ENCODE data around the gene HS3ST3A1.
"Not testable (repeated sequence)": the region's sequence is repeated elsewhere in the genome, so short reads cannot be mapped to it uniquely, and the experiment has no call there.

HS3ST3A1 gene

GRCh38 chr17:13534946-13535345 is 66.8 kb downstream of the HS3ST3A1 start:
- DNase-seq: no peak

GRCh38 chr17:13531721-13532120 is 70.0 kb downstream of the HS3ST3A1 start:
- DNase-seq: no peak

GRCh38 chr17:13525876-13526275 is 75.9 kb downstream of the HS3ST3A1 start:
- DNase-seq: no peak

DNA sequence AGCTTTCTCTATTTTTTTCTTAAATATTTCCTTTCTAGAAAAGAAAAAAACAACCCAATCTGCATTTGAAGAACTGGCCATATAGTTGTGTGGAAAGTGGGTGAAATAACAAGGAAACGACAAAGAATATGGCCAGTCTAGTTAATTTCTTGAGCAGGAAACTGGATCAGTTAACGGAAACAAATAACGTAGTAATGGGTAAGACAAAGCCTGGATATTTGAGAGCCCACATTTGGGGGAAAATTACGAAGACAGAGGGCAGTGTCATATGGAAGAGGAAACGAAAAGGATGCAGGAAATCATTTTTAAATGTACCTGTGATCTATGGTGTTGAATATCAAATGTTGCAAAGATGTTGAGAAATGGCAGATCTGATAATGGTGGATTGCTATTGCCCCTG is 78.6 kb downstream of the HS3ST3A1 start:
- DNase-seq: no peak

- DNase-seq: no peak
These were observed 79.0 kb downstream of the HS3ST3A1 start for GRCh38 chr17:13522749-13523148.

DNA sequence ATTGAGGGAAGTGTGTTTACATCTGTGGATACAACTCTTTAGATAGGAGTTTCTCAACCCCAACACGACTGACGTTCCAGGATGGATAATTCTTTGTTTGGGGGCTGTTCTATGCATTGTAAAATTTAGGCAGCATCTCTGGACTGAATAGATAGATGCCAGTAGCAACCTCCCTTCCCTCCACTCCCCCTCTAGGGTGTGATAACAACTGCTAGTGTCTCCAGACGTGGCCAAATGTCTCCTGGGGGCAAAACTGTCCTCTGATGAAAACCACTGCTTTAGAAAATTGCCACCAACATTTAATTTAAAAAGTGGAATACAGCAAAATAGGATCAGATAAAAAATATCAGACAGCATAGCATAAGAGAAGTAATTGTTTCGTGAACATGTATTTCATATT is 79.9 kb downstream of the HS3ST3A1 start:
- DNase-seq: no peak

DNA sequence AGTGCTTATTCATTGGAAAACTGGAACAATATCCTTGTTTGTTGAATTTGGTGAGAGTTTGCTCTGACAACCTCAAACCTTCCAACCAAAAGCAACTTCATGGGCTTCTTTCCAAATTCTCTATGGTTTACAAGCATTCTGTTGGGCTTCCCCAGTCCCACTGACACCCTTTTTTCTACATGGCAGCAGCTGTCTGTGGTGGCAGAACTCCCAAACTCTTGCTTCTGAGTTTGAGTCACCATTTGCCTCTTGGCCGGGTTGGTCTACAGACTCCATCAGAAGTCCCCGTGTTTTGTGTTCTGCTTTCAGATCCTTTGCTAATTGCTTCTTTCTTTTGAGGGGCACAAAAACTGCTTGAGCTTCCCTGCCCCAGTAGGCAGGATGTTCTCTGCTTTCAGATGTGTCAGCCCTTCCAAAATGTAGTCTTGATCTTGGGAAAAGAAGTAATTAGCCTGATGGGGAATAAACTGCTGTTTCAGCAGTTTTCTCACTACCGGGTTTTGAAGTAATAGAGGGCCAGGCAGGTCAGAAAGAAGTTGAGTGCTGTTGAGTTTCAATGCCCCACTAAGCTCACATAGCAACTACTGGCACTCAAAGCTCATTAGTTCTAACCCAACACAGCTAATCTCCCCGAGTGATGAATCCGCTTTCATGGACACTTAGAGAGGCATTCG is 80.7 kb downstream of the HS3ST3A1 start:
- no peak for DNase-seq

DNA sequence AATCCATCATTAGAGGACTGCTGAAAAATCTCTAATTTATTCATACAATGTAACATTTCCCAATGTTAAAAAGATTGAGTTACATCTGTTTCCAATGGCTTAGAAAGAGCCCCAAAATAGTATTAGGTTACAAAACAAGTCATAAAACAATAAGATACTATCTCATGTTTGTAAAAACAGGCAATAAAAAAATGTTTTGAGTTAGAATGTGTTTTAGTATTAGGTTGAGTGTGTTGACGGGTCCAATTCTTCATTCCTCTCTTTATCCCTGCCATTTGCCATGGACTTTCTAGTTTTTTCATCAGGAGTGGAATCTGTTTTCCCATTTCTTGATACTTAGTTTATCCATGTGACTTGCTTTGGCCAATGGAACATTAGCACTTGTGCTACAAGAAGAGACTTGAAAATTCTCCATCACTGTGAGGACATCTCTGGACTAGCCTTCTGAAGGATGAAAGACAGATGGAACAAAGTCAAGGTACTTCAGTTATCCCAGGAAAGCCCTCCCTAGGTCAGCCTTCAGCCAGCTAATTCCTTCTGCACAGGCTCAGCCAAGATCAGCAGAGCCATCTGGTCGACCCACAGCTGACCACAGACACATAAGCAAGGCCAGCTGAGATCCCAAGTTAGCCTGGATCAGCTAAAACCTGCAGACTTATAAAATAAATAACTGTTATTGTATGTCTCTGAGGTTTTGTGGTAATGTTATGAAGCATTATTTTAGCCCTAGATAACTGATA is 83.3 kb downstream of the HS3ST3A1 start:
- no peak for DNase-seq

DNA sequence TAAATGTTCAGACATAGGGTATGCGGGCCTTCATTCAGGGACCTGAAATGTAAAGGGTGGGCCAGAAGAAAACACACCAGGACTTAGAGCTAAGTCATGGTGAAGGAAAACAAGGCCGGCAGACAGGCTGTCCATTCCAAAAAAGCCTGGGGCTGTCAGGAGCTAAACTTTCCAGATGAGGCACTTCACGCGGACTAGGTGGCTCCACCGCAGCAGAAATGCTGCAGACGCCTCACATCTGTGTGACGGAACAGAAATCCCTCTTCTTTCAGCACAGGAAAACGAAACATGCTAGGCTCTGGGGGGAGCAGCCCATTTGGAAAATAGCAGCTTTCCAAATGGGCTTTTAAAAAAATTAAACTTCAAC is 88.7 kb downstream of the HS3ST3A1 start:
- DNase-seq: no peak

DNA sequence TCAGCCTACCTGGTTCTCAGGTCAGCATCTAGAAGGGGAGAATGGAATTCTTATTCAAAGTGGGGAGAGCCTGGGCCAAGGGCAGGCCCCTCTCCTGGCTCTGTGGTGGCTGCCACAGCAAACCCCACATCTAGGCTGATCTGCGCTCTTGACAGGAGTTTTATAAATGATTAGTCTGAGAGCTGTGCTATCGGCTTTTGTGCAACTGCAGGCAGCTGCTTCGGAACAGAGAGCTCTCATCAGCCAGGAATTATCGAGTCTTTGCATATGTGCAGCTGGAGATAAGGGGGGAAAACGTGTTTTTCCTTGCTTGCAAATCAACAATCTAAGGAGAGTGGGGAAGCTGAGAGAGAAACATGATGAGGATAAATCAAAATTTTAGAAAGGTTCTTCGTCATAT is 91.7 kb downstream of the HS3ST3A1 start:
- DNase-seq: no peak

DNA sequence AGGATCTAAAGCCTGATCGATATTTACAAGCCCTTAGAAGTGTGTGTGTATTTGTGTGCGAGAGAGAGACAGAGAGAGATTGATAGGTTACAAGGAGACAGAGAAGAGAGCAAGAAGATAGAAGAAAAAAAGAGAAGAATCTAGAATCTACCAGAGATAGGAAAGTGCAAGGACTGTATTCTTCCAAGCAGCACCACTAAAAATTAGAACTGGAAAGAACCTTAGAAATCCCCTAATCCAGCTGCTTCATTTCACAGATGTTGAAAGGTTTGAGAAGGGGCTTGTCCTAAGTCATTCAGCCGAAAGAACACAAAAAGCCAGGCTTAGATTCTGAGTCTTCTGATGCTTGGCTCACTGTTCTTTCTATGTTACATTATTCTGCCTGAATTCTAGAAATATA is 92.2 kb downstream of the HS3ST3A1 start:
- DNase-seq: no peak

DNA sequence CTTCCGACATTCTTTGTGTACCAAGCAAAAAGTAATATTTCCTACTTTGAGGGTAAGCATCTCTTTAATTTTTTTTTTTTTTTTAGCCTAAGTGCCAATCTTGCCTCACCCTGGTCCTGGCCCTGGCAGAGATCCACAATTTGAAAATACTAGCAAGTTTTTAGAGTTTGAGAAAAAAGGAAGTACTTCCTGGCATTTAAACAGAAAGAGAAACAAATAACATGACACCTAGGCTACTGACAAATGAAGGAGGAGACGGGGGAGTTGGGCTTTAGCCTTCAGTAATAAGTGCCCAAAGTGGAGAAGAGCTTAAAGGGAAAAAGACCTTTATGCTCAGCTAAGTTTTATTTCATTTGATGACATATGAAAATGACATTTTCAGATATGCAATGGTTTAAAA is 92.8 kb downstream of the HS3ST3A1 start:
- no peak for DNase-seq

GRCh38 chr17:13503526-13503925 is 98.2 kb downstream of the HS3ST3A1 start:
- no peak for DNase-seq

DNA sequence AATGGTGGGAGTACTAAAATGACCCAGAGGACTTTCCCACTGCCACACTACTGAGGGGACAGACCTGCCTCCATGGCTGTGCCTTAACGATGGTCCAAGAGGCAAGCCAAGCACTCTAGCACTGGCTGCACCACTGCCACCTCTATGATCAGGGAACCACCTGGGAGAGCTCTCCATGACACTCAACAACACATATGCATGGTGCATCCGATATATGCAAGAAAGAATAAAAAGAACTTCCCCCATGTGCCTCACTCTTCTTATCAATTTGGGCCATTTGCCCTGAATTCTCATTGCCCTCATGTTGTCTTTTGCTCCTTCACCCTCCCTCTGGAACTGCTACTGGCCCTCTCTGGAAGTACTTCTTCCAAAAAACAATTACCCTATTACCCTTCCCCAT is 99.5 kb downstream of the HS3ST3A1 start:
- no peak for DNase-seq

DNA sequence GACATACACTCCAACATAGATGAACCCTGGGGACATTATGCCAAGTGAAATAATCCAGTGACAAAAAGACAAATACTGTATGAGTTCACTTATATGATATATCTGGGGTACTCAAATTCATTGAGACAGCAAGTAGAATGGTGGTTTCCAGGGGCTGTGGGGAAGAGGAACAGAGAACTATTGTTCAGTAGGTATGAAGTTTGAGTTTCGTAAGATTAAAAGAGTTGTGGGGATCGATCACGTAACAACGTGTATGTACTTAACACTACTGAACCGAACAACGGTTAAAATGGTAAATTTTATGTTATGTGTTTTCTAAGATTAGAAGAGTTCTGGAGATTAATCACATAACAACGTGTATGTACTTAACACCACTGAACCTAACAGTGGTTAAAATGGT is 100.8 kb downstream of the HS3ST3A1 start:
- DNase-seq: no peak

DNA sequence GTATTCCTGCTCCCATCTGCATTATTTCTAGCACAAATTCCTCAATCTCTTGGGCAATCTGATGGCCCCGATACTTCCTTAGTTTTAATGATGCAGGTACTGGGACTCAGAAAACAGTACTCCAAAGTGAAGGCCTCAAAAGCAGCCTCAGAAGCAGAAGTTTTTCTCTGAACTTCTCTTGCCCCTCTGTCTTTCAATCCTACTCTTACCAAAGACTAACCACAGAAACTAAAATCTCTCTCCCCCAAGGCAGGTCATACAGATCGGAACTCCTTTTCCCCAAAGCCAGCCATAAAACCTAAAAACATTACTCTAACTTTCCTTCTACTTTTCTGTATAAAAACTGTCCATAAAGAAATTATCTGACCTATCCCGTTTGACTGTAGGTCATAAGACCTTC is 103.5 kb downstream of the HS3ST3A1 start:
- DNase-seq: no peak

- not testable (repeated sequence) for DNase-seq
These were observed 105.1 kb downstream of the HS3ST3A1 start for GRCh38 chr17:13496553-13497056.

DNA sequence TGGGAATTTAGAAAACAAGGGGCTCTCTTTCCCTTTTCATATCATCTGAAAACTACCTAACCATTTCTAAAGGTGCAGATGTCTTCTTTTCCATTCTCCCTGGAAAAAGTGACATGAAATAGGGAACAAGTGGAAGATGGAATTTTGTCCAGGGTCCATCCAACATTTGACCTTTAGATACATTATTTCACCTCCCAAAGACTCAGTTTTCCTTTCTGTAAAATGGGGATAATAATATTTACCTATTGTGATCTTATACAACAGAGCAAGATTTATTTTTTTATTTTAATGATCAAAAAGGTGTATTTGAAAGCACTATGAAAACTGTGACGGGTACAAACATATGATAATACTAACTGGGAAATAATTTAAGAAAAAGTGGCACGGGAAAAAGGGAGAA is 106.3 kb downstream of the HS3ST3A1 start:
- no peak for DNase-seq

DNA sequence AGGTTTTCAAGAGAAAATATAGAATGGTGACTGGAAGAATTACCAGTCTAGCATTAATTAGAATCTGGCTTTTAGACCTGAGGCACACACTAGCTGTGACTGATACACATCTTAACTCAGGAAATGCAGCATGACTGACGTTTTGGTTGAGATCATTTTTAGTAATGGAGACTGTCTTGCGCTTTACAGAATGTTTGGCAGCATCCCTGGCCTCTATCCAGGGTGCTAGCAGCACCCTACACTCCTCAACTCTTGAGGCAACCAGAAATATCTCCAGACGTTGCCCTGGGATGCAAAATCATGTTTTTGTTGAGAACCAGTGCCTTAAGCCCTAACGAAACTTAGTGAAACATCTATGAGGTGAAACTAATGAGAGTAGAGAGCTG is 109.0 kb downstream of the HS3ST3A1 start:
- DNase-seq: no peak

GRCh38 chr17:13491916-13492736 is 109.6 kb downstream of the HS3ST3A1 start:
- no peak for DNase-seq

GRCh38 chr17:13491491-13491890 is 110.2 kb downstream of the HS3ST3A1 start:
- DNase-seq: no peak

DNA sequence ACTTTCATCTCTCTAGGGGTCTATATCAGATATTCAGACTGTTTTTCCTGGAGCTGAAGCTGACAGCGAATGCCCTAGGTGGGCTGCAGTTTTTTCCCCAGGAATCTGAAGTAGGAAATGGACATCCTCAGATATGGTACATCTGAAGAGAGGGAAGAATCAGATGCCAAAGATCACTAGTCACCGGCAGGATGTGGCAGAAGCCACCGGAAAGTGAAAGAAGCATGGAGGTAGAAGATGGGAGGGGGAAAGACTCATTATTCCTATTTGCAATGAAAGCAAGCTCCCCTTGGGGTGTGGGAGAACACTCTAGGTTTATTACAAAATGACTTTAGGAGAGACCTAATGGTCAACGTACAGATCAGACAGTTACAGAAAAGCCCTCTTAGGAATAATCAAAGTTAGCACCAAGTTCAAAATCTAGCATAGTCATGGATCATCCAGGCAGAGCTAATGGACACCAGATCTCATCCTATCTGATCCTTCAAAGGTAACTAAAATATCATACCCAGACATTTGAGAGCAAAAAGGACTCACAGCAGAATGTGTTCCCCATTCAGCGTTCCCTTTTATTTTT is 110.7 kb downstream of the HS3ST3A1 start:
- no peak for DNase-seq

GRCh38 chr17:13490427-13490826 is 111.3 kb downstream of the HS3ST3A1 start:
- DNase-seq: no peak

All from activated T-cell treated with anti-CD3 and anti-CD28 coated beads, Interleukin-2, amount 50 U/mL, for 1 hour (primary cell).